M059J (cell line): ENCODE results near the gene ZNF343. TPM values are rescaled to one million over a fixed set of nuclear protein-coding genes. Genes with fewer than 3 reads are reported as not detected.

Experiments used
- DNase-seq: peaks from one replicate; pipeline ENCODE4 v3.0.0-alpha.2; 2012; ENCODE audit warnings: low read depth
- total RNA-seq: library from RNA; depleted of rRNA; stranded (reverse); fragments of >200 nt; shearing (Covaris generic); gene quantifications from 2 replicates; pipeline ENCODE4 v1.2.3, GENCODE V29; 2014

Gene ZNF343
- total RNA-seq, 1 experiment from 2014 or later, result 10.1 TPM

DNA sequence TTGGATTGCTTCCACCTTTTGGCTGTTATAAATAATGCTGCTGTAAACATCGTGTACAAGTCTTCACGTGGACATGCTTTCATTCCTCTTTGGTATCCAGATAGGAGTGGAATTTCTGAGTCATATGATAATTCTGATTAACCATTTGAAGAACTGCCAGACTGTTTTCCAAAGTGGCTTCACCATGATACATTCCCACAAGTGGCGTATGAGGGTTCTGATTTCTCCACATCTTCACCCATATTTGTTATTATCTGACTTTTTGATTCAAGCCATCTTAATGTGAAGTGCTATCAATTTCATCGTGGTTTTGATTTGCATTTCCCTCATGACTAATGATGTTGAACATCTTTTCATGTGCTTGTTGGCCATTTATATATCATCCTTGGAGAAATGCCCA is 35.2 kb downstream of the ZNF343 start:
- peak; percentile 98 for DNase-seq

GRCh38 chr20:2470423-2471193 is 38.1 kb downstream of the ZNF343 start, which contains the start of gene SNRPB:
TSS of gene SNRPB (minus strand) at chr20:2470789. CDS start at chr20:2470690, 99 bp downstream.
- peak; percentile 100 for DNase-seq

DNA sequence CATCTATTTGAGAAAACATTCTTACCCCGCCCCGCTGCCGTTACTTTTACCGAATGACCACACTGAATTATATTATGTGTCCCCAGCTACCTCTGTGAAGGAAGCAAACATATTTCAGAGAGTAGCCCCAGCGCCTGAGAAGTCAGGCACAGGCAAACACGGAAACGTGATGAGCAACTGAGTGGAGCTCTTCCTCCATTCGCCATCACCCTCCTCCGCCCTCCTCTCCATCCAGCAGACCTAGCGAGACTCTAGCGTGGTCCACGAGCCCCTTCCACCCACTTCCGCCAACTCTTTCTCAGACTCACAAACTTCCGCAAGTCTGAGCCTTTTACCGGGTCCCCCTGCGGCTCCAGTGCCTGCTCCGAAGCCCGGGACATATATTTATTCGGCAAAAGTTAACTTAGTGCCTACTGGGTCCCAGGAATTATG is 38.7 kb downstream of the ZNF343 start:
- DNase-seq, result peak; percentile 72

DNA sequence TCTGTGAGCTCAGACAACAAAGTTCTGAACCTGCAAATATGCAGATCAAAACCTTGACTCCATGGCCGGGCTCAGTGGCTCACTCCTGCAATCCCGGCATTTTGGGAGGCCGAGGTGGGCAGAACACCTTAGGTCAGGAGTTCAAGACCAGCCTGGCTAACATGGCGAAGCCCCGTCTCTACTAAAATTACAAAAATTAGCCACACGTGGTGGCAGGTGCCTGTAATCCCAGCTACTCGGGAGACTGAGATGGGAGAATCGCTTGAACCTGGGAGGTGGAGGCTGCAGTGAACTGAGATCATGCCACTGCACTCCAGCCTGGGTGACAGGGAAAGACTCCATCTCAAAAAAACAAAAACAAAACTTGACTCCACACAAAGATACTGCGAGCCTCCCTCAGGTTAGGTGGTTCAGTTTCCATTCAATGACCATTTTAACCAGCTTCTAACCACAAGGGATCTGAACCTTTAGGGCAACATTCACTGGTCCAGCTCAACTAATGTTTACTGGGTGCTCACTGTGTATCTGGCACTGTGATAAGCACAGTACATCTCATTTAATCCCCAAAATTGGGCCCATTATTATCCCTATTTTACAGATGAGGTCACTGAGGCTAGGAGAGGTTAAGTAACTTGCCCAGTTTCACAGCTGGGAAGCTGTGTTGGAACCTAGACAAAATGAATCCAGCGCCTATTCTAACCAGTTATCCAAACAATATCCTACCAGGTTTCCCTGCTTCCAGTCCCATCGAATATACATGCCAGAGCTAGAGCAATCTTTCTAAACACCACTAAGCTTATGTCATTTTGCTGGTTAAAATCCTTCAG is 39.9 kb downstream of the ZNF343 start:
- DNase-seq, result peak; percentile 24

DNA sequence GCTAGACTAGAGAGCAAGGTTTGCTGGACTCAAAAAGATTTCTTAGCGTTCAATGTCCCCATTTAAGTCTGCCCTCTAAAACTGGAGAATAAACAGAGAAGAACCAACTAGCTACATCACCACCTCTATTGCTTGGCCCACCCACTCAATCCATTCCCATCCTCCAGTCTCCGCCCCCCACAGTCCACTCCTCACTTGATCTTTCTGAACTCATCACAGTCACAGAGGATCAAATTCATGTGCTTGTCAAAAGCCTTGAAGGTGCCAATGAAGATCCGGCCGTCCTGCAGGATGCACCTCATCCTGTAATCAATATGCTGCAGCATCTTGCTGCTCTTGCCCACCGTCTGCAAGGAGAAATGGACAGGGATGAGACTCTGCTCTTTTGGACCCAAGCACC is 41.3 kb downstream of the ZNF343 start:
- no peak for DNase-seq

- no peak for DNase-seq
These were observed 43.6 kb downstream of the ZNF343 start for GRCh38 chr20:2465100-2465499.

DNA sequence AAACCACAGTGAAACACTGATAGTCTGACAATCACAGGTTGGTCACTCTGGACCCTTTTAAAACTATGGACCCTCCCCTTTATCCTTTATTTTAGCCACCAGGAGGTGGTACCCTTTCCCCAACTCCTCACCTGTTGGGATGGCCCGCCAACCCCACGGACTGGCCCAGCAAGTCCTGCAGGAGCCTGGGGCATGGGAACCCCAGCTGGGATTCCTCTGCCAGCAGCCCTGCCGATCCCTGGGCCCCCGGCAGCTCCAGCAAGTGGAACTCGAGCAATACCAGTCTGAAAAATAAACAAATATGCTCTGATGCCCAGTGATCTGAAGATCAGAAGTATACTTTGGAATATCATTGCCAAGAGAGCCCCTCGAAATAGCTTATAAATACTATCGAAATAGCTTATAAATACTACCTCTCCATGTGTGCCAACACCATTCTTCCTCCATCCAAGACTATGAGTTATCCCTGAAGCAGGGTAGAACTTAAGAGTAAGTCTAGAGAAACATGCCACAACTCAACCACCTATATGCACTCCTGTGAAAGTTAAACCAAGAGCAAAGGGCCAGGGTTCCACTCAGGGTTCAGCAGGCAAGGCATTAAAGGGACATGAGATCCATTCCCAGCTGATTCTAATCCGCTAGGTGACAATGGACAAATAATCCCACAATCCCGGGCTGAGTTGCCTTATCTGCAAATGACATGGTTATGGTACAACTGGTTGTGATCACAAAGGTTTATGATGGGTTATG is 44.9 kb downstream of the ZNF343 start:
- DNase-seq, result no peak

DNA sequence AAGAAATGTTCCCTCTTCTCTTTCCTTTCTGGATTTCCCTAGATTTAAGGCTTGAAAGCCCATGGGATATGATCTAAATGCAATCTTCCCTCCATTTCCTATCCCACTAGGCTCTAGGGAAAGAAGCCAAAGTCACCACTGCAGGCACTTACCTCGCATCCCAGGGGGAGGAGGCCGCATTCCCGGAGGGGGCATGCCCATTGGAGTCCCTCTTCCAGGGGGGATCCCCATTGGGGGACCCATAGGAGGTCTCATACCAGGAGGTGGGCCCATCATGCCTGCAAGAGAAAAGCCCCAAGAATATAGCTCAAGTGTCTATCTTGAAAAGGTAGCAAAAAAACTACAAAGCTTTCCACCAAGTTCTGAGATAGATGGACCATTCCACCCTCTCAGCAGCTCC is 46.2 kb downstream of the ZNF343 start:
- DNase-seq, result no peak

- no peak for DNase-seq
These were observed 47.8 kb downstream of the ZNF343 start for GRCh38 chr20:2460752-2461424.

DNA sequence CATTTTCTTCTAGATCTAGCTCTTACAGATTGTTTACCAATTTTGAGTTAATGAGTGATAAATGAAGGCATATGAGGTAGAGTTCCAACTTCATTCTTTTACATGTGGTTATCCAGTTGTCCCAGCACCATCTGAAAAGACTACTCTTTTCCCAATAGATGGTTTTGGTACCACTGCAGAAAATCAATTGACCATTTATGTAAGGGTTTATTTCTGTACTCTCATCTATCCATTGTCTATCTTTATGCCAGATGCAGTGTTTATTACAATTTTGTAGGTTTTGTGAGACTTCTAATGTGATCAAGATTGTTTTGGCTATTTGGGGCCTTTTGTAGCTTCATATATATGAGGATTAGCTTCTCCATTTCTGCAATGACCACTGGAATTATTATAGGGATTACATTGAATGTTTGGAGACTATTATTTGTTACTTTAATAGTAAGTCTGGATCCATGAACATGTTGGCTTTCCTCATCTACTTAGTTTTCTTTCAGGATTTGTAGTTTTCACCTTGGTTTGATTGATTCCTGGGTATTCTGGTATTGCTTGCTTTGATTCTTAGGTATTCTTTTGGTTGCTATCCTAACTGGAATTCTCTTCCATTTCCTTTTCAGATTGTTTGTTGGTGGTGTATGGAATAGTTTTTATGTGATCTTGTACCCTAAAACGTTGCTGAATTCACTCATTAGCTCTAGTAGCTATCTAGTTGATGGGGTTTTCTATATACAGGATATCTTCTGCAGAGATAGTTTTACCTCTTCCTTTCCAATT is 48.5 kb downstream of the ZNF343 start:
- DNase-seq, result no peak

DNA sequence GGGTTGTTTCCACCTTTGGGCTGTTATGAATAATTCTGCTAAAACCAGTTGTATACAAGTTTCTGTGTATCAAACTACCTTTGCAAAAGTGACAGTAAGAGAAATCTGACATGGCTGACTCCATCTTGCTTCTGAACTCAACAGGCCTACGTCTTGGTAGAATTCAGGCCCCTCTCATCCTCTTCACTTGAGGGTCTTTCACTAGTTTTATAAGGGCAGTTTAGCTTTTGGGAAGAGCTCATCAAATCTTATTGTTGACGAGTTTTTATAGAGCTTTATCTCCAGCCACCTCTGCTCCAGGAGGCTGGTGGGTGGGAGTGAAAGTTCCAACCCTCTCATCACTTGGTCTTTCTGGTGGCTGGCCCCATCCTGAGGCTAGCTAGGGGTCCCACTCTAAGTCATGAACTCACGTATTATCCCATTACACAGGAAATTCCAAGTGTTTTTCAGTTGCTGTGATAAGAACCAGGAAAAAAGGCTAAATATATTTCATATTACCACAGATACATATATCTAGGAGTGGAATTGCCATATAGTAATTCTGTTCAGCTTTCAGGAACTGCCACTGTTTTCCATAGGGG is 49.7 kb downstream of the ZNF343 start:
- no peak for DNase-seq

GRCh38 chr20:2455771-2456497 is 52.8 kb downstream of the ZNF343 start:
- DNase-seq, result no peak

GRCh38 chr20:2453792-2454191 is 54.9 kb downstream of the ZNF343 start:
- DNase-seq, result no peak

GRCh38 chr20:2451939-2452732 is 56.6 kb downstream of the ZNF343 start:
- DNase-seq, result peak; percentile 81

DNA sequence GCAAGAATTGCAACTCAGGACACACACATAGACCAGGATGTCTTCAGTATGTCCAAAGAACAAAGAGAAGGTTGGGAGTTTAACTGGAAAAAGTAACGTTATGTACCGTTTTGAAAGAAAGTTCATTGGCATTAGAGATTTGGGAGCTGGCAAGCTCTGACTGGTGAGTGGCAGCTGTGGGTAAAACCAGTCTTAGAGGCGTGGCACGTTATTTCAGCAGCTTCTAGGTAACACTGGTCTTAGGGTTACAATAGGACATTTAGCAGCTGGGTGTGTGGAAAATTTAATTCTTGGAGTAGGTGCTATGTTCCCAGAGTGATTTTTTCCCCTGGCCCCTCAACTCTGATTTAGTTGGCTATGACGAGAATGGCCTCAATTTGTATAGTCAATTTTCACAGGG is 57.3 kb downstream of the ZNF343 start:
- DNase-seq, result no peak

- no peak for DNase-seq
These were observed 59.3 kb downstream of the ZNF343 start for GRCh38 chr20:2449386-2449785.

DNA sequence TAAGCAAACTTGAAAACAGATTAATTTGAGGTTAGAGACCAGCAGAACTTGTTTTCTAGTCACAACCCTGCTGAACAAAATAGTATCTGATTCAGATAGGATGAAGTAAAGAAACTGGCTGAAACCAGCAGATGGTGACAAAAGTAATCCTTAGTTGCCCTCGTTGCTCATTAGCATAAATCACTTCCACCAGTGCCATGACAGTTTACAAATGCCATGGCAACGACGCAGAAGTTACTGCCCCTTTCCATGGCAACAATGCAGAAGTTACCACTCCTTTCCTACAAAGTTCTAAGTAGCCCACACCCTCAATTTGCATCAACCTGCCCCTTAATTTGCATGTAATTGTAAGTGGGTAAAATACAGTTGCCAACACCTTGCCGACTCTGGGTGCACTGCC is 61.9 kb downstream of the ZNF343 start:
- peak; percentile 34 for DNase-seq
